ENCODE results near the gene TCF7L2. TPM values are rescaled to one million over a fixed set of nuclear protein-coding genes. Genes with fewer than 3 reads are reported as not detected.

TCF7L2 gene
- total RNA-seq, 1 experiment from 2014 or later = 14.8 TPM

DNA sequence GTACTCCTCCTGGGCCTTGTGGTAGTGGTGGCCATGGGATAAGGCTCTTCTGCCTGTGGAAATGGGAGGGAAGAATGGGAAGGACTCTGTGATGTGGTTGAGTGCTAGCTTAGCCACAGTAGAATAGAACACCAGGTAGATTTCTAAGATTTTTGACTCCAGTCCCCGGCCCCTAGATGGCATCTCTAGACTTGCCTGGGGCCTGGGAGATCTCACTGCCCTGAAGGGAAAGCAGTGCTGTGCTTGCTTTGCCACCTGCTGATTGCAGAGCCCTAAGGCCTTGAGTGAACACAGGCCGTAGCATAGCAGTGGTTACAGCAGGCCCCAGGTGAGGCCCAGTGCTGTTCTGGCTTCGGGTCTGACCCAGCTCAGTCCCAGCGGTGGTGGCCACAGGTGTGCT is 252.0 kb downstream of the TCF7L2 start:
- CTCF ChIA-PET = no interaction called here
- Histone ChIP-seq H4K20me1 (ENCODE audit: insufficient read depth) (no peaks in the 10 kb centered on the region), H3K36me3 (ENCODE audit: low read depth) (no peaks in the 10 kb centered on the region), H3K4me3 (no peak overlapping the region), H3K4me1 (replicated peaks; ENCODE audit: insufficient read depth) (no peaks in the 10 kb centered on the region), H3K27ac (no peak overlapping the region), H3K9me3 (ENCODE audit: insufficient read depth, low read depth) (no peaks in the 10 kb centered on the region), H2AFZ (no peak overlapping the region), H3K79me2 (ENCODE audit: low read depth) (no peaks in the 10 kb centered on the region), H3K27me3 (ENCODE audit: insufficient read depth, low read depth) (no peaks in the 10 kb centered on the region), H3K9me2 (ENCODE audit: insufficient read depth) (no peaks in the 10 kb centered on the region), H3K4me2 (no peak overlapping the region), H3F3A (ENCODE audit: insufficient read depth, low read depth) (no peaks in the 10 kb centered on the region)
- TF ChIP-seq EZH2 (IDR thresholded peaks at IDR 0.05; ENCODE audit: low read depth) (no peak), CTCF (conservative IDR thresholded peaks at IDR 0.05) (no peak)
- intact Hi-C loops (cut with micrococcal nuclease; ENCODE audit: unreplicated experiment) = no loop called here
- no TSS peak for BruUV-seq (replicated peaks)
- POLR2A ChIA-PET (ENCODE audit: unreplicated experiment) = no interaction called here
- DNase-seq = no peak

DNA sequence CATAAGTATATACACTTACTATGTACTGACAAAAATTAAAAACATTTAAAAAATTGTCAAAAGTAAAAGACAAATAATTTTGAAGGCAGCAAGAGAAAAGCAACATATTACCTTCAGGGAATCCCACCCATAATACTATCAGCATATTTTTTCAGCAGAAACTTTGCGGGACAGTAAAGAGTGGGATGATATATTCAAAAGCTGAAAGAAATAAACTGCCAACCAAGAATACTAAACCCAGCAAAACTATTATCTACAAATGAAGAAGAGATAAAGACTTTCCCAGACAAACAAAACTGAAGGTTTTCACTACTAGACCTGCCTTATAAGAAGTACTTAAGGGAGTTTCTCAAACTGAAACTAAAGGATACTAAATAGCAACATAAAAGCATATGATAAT is 257.9 kb downstream of the TCF7L2 start:
- CTCF ChIA-PET = no interaction called here

DNA sequence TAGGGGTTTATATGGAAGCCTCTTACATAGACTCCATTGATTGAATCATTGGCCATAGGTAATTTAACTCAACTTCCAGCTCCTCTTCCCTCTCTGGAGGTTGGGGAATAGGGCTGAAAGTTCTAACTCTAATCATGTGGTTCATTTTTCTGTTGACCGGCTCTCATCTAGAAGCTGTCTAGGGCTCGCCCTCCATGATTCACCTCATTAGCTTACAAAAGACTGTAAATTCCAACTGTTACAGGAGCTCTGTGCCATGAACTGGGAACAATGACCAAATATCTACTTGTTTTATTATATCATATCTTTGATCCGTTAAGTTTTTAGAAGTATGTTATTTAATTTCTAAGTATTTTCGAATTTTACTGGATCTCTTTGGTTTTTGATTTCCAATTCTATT is 263.0 kb downstream of the TCF7L2 start:
- no peaks in the 10 kb centered on the region for H3K36me3 ChIP-seq (ENCODE audit: low read depth)
- no peaks in the 10 kb centered on the region for H4K20me1 ChIP-seq (ENCODE audit: insufficient read depth)
- H3K9me3 ChIP-seq (ENCODE audit: insufficient read depth, low read depth) = no peaks in the 10 kb centered on the region
- no peaks in the 10 kb centered on the region for H3K27me3 ChIP-seq (ENCODE audit: insufficient read depth, low read depth)
- TF ChIP-seq CTCF (conservative IDR thresholded peaks at IDR 0.05) (no peak), EZH2 (IDR thresholded peaks at IDR 0.05; ENCODE audit: low read depth) (no peak)
- no peak for DNase-seq
- H3K9me2 ChIP-seq (ENCODE audit: insufficient read depth) = no peaks in the 10 kb centered on the region
- intact Hi-C loops (cut with micrococcal nuclease; ENCODE audit: unreplicated experiment) = no loop called here
- ChIA-PET CTCF (no interaction called here), POLR2A (ENCODE audit: unreplicated experiment) (no interaction called here)
- H3K27ac ChIP-seq = no peak overlapping the region
- H3K4me2 ChIP-seq = no peak overlapping the region
- no peaks in the 10 kb centered on the region for H3K79me2 ChIP-seq (ENCODE audit: low read depth)
- H3F3A ChIP-seq (ENCODE audit: insufficient read depth, low read depth) = no peaks in the 10 kb centered on the region
- no TSS peak for BruUV-seq (replicated peaks)
- H3K4me1 ChIP-seq (replicated peaks; ENCODE audit: insufficient read depth) = no peaks in the 10 kb centered on the region
- H3K4me3 ChIP-seq = no peak overlapping the region
- no peak overlapping the region for H2AFZ ChIP-seq

More for the DNA sequence above, 257.9 kb downstream of the TCF7L2 start:
- Histone ChIP-seq H3K79me2 (ENCODE audit: low read depth) (no peaks in the 10 kb centered on the region), H3K9me2 (ENCODE audit: insufficient read depth) (no peaks in the 10 kb centered on the region), H3K27ac (no peak overlapping the region), H3K9me3 (ENCODE audit: insufficient read depth, low read depth) (no peaks in the 10 kb centered on the region), H3F3A (ENCODE audit: insufficient read depth, low read depth) (no peaks in the 10 kb centered on the region), H3K4me3 (no peak overlapping the region), H3K36me3 (ENCODE audit: low read depth) (no peaks in the 10 kb centered on the region), H3K4me1 (replicated peaks; ENCODE audit: insufficient read depth) (no peaks in the 10 kb centered on the region), H4K20me1 (ENCODE audit: insufficient read depth) (no peaks in the 10 kb centered on the region), H3K27me3 (ENCODE audit: insufficient read depth, low read depth) (no peaks in the 10 kb centered on the region), H3K4me2 (no peak overlapping the region), H2AFZ (no peak overlapping the region)
- no TSS peak for BruUV-seq (replicated peaks)
- POLR2A ChIA-PET (ENCODE audit: unreplicated experiment) = no interaction called here
- DNase-seq = no peak
- no peak for TF ChIP-seq EZH2 (IDR thresholded peaks at IDR 0.05; ENCODE audit: low read depth)
- TF ChIP-seq CTCF (conservative IDR thresholded peaks at IDR 0.05) = no peak
- intact Hi-C loops (cut with micrococcal nuclease; ENCODE audit: unreplicated experiment) = no loop called here
